Peyer's patch (tissue), 4 donors: ENCODE measurements around the gene KRTAP29-1.

ENCODE experiments used
- CTCF ChIP-seq, 6 experiments: fragments of 450-650 bp in 4 of 6; fragments of 200-600 bp in 2 of 6; sonication (generic) in 1 of 6; IDR thresholded peaks; one replicate each; pipeline ENCODE4 v1.5.1; 2017 to 2019; ENCODE audit warnings: antibody characterized with exemption in 6 of 6, mild to moderate bottlenecking in 3 of 6, moderate library complexity in 1 of 6
- POLR2A ChIP-seq, 2 donors: fragments of 450-650 bp; IDR thresholded peaks; one replicate each; pipeline ENCODE4 v1.5.1; 2017; ENCODE audit warnings: antibody characterized with exemption in 2 of 2, mild to moderate bottlenecking in 2 of 2, moderate library complexity in 2 of 2

DNA sequence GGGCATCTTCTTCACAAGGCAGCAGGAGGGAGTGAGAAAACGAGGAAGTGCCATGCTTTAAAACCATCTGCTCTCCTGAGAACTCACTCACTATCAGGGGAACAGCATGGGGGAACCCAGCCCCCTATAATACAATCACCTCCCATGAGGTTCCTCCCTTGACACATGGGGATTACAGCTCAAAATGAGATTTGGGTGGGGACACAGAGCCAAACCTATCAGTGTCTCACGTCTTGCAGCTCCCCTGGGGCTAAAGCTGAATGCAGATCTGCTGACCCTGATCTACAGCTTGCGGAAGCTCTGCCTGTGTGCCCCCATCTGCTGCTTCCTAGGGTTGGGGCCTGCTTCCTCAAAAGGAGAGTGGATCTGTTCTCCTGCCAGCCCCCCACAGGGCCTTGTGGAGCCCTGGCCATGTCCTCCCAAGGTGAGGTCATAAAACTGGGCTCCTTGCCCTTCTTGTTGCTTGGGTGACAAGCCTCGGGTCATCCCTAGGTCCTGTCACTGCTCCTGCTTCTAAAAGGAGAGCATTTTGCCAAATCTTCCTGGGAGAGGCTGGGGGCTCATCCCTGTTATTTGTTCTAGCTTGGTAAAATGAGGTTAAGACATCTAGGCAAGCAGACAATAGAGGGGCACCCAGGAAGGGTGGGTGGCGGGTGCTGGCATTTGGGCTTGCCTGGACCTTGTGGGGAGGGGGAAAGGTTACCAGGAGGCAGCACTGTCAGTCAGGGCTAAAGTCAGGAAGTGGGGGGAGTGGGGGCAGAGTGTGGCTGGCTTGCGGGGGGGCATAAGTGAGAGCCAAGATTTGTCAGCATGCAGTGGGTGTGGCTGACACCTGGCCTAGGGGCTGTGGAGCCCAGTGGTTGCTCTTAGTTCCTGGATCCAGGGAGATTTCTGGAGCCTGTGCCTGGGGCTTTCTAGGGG lies 32.0 kb upstream of the KRTAP29-1 start:
- no peak for TF ChIP-seq POLR2A (IDR thresholded peaks at IDR 0.05)
- TF ChIP-seq CTCF (IDR thresholded peaks at IDR 0.05) = no peak
